H1 (cell line): ENCODE measurements around the gene NENF. TPM values are rescaled to one million over a fixed set of nuclear protein-coding genes. Genes with fewer than 3 reads are reported as not detected.

Source experiments
- CTCF ChIA-PET: fragments of 300-600 bp; sonication (Branson Sonifier 250); formaldehyde crosslinking; loops from one replicate; lab custom pipeline; 2021; ENCODE audit not compliant: partially characterized antibody; lab: Charles Lee
- POLR2A ChIA-PET: fragments of 300-600 bp; sonication (Branson Sonifier 250); formaldehyde crosslinking; loops from one replicate; lab custom pipeline; 2021; ENCODE audit warnings: inconsistent platforms; ENCODE audit not compliant: partially characterized antibody; lab: Charles Lee
- DNase-seq, 2 experiments: peaks; one replicate each; pipeline versions ENCODE4 v3.0.0 to v3.0.0-alpha.2; 2010 to 2022; ENCODE audit warnings: low spot score in 2 of 2, low read depth in 1 of 2, mixed read lengths in 1 of 2
- FAIRE-seq: peaks from 2 replicates; lab custom pipeline; 2011; peaks lifted over from hg19 to GRCh38; lab: Jason Lieb, UNC
- H2AFZ ChIP-seq: 2 replicates; pipeline ENCODE4 v1.8.1; 2012; ENCODE audit warnings: low read length, inconsistent platforms
- H2AK5ac ChIP-seq: 2 replicates; pipeline ENCODE4 v1.6.1; 2013; ENCODE audit warnings: low read depth, low read length
- H2BK120ac ChIP-seq: replicated peaks from 2 replicates; pipeline ENCODE3; 2013; ENCODE audit warnings: low read depth, low read length, inconsistent platforms
- H2BK12ac ChIP-seq: 2 replicates; pipeline ENCODE4 v1.6.1; 2013; ENCODE audit warnings: low read depth, low read length
- H2BK15ac ChIP-seq: 2 replicates; pipeline ENCODE4 v1.6.1; 2013; ENCODE audit warnings: low read length
- H2BK20ac ChIP-seq: 2 replicates; pipeline ENCODE4 v1.6.1; 2013; ENCODE audit warnings: low read length
- H2BK5ac ChIP-seq: 2 replicates; pipeline ENCODE4 v1.6.1; 2013; ENCODE audit warnings: low read depth, low read length
- H3K14ac ChIP-seq: 2 replicates; pipeline ENCODE4 v1.6.1; 2013; ENCODE audit warnings: inconsistent platforms; ENCODE audit not compliant: insufficient read length
- H3K18ac ChIP-seq: 2 replicates; pipeline ENCODE4 v1.6.1; 2013; ENCODE audit warnings: low read length; ENCODE audit errors: extremely low read depth
- H3K23ac ChIP-seq: 2 replicates; pipeline ENCODE4 v1.6.1; 2013; ENCODE audit warnings: inconsistent platforms; ENCODE audit not compliant: insufficient read length
- H3K23me2 ChIP-seq: 2 replicates; pipeline ENCODE4 v1.6.1; 2013; ENCODE audit warnings: low read depth, low read length
- H3K27ac ChIP-seq: 2 replicates; pipeline ENCODE4 v1.6.1; 2011; ENCODE audit warnings: low read depth, low read length, inconsistent platforms
- H3K27me3 ChIP-seq, 4 experiments: replicated peaks in 1 of 4; 1 replicate in 1 of 4; 2 replicates in 3 of 4; pipeline versions ENCODE4 v1.6.1 to v1.8.1; 2011 to 2013; ENCODE audit warnings: low read length in 3 of 4, mild to moderate bottlenecking in 3 of 4, inconsistent platforms in 2 of 4, mixed read lengths in 2 of 4, moderate library complexity in 1 of 4; ENCODE audit not compliant: control insufficient read depth in 3 of 4, insufficient read depth in 3 of 4; ENCODE audit errors: extremely low read depth in 1 of 4
- H3K36me3 ChIP-seq, 4 experiments: 2 replicates each; pipeline versions ENCODE4 v1.6.1 to v1.8.1; 2011 to 2013; ENCODE audit warnings: mild to moderate bottlenecking in 4 of 4, low read length in 3 of 4, moderate library complexity in 2 of 4, control low read depth in 1 of 4, inconsistent platforms in 1 of 4; ENCODE audit not compliant: insufficient read depth in 4 of 4, control insufficient read depth in 2 of 4
- H3K4ac ChIP-seq: replicated peaks from 2 replicates; pipeline ENCODE3; 2013; ENCODE audit warnings: low read length, low read depth, mixed read lengths, inconsistent platforms; ENCODE audit not compliant: insufficient read length
- H3K4me1 ChIP-seq, 4 experiments: replicated peaks in 1 of 4; 1 replicate in 1 of 4; 2 replicates in 3 of 4; pipeline versions ENCODE4 v1.6.1 to v1.8.1; 2011 to 2013; ENCODE audit warnings: low read length in 3 of 4, inconsistent platforms in 2 of 4, mixed read lengths in 1 of 4; ENCODE audit not compliant: insufficient read depth in 4 of 4, control insufficient read depth in 3 of 4
- H3K4me2 ChIP-seq, 2 experiments: 2 replicates each; pipeline versions ENCODE4 v1.6.1 to v1.8.1; 2011 to 2013; ENCODE audit warnings: low read depth in 2 of 2, low read length in 2 of 2, control low read depth in 1 of 2, inconsistent platforms in 1 of 2, mild to moderate bottlenecking in 1 of 2; ENCODE audit not compliant: insufficient read depth in 1 of 2
- H3K4me3 ChIP-seq, 4 experiments: fragments of 200-600, 300-600 bp in 1 of 4; sonication (generic), shearing (Covaris generic), sonication (Bioruptor Twin) in 1 of 4; 2 replicates each; pipeline versions ENCODE4 v1.5.1 to v1.8.1; 2011 to 2016; ENCODE audit warnings: low read length in 4 of 4, low read depth in 3 of 4, control low read depth in 2 of 4, inconsistent platforms in 2 of 4, mild to moderate bottlenecking in 2 of 4, mixed read lengths in 1 of 4, moderate library complexity in 1 of 4; ENCODE audit not compliant: insufficient read depth in 2 of 4; ENCODE audit errors: extremely low read depth in 1 of 4
- H3K56ac ChIP-seq: replicated peaks from 2 replicates; pipeline ENCODE3; 2013; ENCODE audit warnings: low read depth, mild to moderate bottlenecking, mixed read lengths, low read length, inconsistent platforms; ENCODE audit not compliant: insufficient read length
- H3K79me1 ChIP-seq: 2 replicates; pipeline ENCODE4 v1.6.1; 2013; ENCODE audit warnings: low read depth, low read length, control low read depth
- H3K79me2 ChIP-seq, 2 experiments: 2 replicates each; pipeline versions ENCODE4 v1.6.1 to v1.8.1; 2012 to 2013; ENCODE audit warnings: low read length in 2 of 2, mild to moderate bottlenecking in 2 of 2, inconsistent platforms in 1 of 2; ENCODE audit not compliant: insufficient read depth in 2 of 2, control insufficient read depth in 1 of 2
- H3K9ac ChIP-seq, 4 experiments: replicated peaks in 1 of 4; 1 replicate in 1 of 4; 2 replicates in 3 of 4; pipeline versions ENCODE4 v1.6.1 to v1.8.1; 2011 to 2013; ENCODE audit warnings: low read depth in 3 of 4, low read length in 3 of 4, control low read depth in 2 of 4, mild to moderate bottlenecking in 2 of 4, moderate library complexity in 2 of 4, inconsistent platforms in 1 of 4; ENCODE audit errors: extremely low read depth in 1 of 4
- H3K9me3 ChIP-seq, 2 experiments: 2 replicates each; pipeline versions ENCODE4 v1.6.1 to v1.8.1; 2012 to 2013; ENCODE audit warnings: mild to moderate bottlenecking in 2 of 2, moderate library complexity in 2 of 2, control low read depth in 1 of 2, inconsistent platforms in 1 of 2, low read depth in 1 of 2, low read length in 1 of 2, mixed read lengths in 1 of 2; ENCODE audit not compliant: insufficient read depth in 2 of 2
- H4K20me1 ChIP-seq, 2 experiments: replicated peaks in 1 of 2; 2 replicates each; pipeline versions ENCODE3 to v1.8.1; 2011 to 2013; ENCODE audit warnings: inconsistent platforms in 2 of 2, low read length in 2 of 2, mild to moderate bottlenecking in 1 of 2; ENCODE audit not compliant: insufficient read depth in 2 of 2, control insufficient read depth in 1 of 2
- H4K5ac ChIP-seq: 2 replicates; pipeline ENCODE4 v1.6.1; 2013; ENCODE audit warnings: low read length, low read depth, mixed read lengths, inconsistent platforms; ENCODE audit not compliant: insufficient read length
- H4K8ac ChIP-seq: 2 replicates; pipeline ENCODE4 v1.8.0; 2013; ENCODE audit warnings: mild to moderate bottlenecking, moderate library complexity, low read length, inconsistent platforms; ENCODE audit not compliant: insufficient read depth; ENCODE audit errors: extremely low read depth
- H4K91ac ChIP-seq: replicated peaks from 2 replicates; pipeline ENCODE3; 2013; ENCODE audit warnings: low read length, mixed read lengths, inconsistent platforms; ENCODE audit not compliant: insufficient read length
- EGR1 ChIP-seq: IDR thresholded peaks from 2 replicates; pipeline ENCODE4 v1.6.1; 2011; ENCODE audit warnings: low read depth, low read length, borderline replicate concordance
- GABPA ChIP-seq: IDR thresholded peaks from 2 replicates; pipeline ENCODE4 v1.6.1; 2011; ENCODE audit warnings: mild to moderate bottlenecking, low read length, moderate library complexity, borderline replicate concordance; ENCODE audit not compliant: insufficient read depth
- RNF2 ChIP-seq: fragments of 200-900, 300-1000 bp; sonication (generic); IDR thresholded peaks from 2 replicates; pipeline ENCODE4 v1.7.1; 2016; ENCODE audit warnings: borderline replicate concordance, low read depth, mild to moderate bottlenecking, antibody characterized with exemption, low read length; ENCODE audit not compliant: poor library complexity, severe bottlenecking; ENCODE audit errors: missing control alignments
- SP4 ChIP-seq: IDR thresholded peaks from 2 replicates; pipeline ENCODE4 v1.6.1; 2012; ENCODE audit warnings: low read length, inconsistent platforms
- WGBS, 2 experiments: shearing (Covaris generic) in 1 of 2; methylation state at CpG; one replicate each; pipeline versions ENCODE4 v1.1.6 to v1.1.7; 2013 to 2015; ENCODE audit warnings: low lambda C conversion rate in 2 of 2, mixed read lengths in 2 of 2, inconsistent platforms in 1 of 2, low coverage in 1 of 2, missing lambda C conversion rate in 1 of 2; ENCODE audit not compliant: insufficient replicate concordance in 2 of 2, insufficient coverage in 1 of 2, insufficient read length in 1 of 2; ENCODE audit errors: extremely low coverage in 1 of 2, missing lambda C conversion rate in 1 of 2; 5-methylcytosine and 5-hydroxymethylcytosine counted together
- polyA plus RNA-seq, 7 experiments: library from polyadenylated mRNA; depleted of rRNA in 3 of 7; stranded (reverse) in 5 of 7; unstranded in 2 of 7; fragments of >200 nt in 5 of 7; fragments of 200-250 nt in 2 of 7; gene quantifications; 1 replicate in 5 of 7; 2 replicates in 1 of 7; 4 replicates in 1 of 7; pipeline versions ENCODE4 v1.2.1 to v1.2.3, GENCODE V29; 2011 to 2013; ENCODE audit warnings: missing spikeins in 2 of 7, mixed read lengths in 2 of 7
- total RNA-seq: library from RNA; stranded (reverse); fragmentation: NEBNext Ultra II Directional; extraction: Animal tissue kit (Norgen Biotek cat#: 25700); gene quantifications from 2 replicates; pipeline ENCODE4 v1.2.1, GENCODE V29; 2021
- TF ChIP-seq, protein P1 (sequence below): IDR thresholded peaks from 2 replicates; pipeline ENCODE4 v1.6.1; 2012; ENCODE audit warnings: inconsistent platforms

Gene NENF
- total and polyA plus RNA-seq, 2 of the 8 experiments (the other 6 are each of a cell fraction or from before 2014, with no cell fraction given), result 27.0 to 28.0 TPM

DNA sequence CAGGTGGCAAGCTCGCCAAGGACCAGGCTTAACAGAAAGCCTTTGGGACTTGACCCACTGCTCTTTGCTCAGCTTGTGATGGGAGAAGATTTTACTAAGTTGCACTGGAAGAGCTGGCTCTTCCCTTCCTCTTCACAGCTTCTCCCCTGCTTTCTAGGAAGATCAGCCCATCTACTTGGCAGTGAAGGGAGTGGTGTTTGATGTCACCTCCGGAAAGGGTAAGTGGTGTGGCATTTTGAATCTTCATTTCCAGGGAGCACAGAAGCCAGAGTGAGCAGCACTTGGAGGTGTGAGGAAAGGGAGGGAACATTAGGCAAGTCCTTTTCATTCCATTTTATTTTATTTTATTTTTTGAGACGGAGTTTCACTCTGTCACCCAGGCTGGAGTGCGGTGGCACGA lies 9.7 kb downstream of the NENF start:
- H2BK20ac ChIP-seq, result no peak overlapping the region
- H3K36me3 ChIP-seq, result no peaks in the 10 kb centered on the region; a peak in 1 of 8 replicates
- WGBS, 2 experiments, result 86% methylated on average over 5 of the region's 5 CpGs; no CpG with 5 or more reads in 1 of the 2 experiments
- ChIA-PET CTCF (interaction anchor here (0.9 to 6.2 kb wide), 3 partner anchors 14 to 35 kb away, joined by 4 to 48 read pairs (median 5); no protein-coding TSS in a partner anchor), POLR2A (interaction anchor here (0.6 kb wide), 1 partner anchor 335 kb away, joined by 4 read pairs; no protein-coding TSS in a partner anchor)
- H2AFZ ChIP-seq, result no peak overlapping the region
- H3K4ac ChIP-seq, result no peak overlapping the region
- no peaks in the 10 kb centered on the region for H3K79me1 ChIP-seq
- H2AK5ac ChIP-seq, result no peak overlapping the region; the same call in 1 of the 2 replicates
- no peak overlapping the region for H4K91ac ChIP-seq
- no peaks in the 10 kb centered on the region for H3K9me3 ChIP-seq
- no peak overlapping the region for H2BK5ac ChIP-seq
- FAIRE-seq (no peak), DNase-seq (no peak)
- H3K56ac ChIP-seq, result no peak overlapping the region
- H3K23me2 ChIP-seq, result no peaks in the 10 kb centered on the region
- H2BK12ac ChIP-seq, result no peak overlapping the region
- no peak overlapping the region for H2BK120ac ChIP-seq
- H3K14ac ChIP-seq, result no peak overlapping the region
- no peak overlapping the region for H3K27ac ChIP-seq
- no peak overlapping the region for H3K9ac ChIP-seq
- H4K20me1 ChIP-seq, result no peaks in the 10 kb centered on the region
- no peak overlapping the region for H3K4me2 ChIP-seq
- no peak overlapping the region for H3K4me3 ChIP-seq
- H4K8ac ChIP-seq, result no peak overlapping the region
- TF ChIP-seq EGR1 (no peak), GABPA (no peak), RNF2 (no peak), SP4 (no peak)
- TF ChIP-seq, protein P1, sequence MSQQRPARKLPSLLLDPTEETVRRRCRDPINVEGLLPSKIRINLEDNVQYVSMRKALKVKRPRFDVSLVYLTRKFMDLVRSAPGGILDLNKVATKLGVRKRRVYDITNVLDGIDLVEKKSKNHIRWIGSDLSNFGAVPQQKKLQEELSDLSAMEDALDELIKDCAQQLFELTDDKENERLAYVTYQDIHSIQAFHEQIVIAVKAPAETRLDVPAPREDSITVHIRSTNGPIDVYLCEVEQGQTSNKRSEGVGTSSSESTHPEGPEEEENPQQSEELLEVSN, result no peak
- no peaks in the 10 kb centered on the region for H3K27me3 ChIP-seq
- no peaks in the 10 kb centered on the region for H3K79me2 ChIP-seq
- no peak overlapping the region for H4K5ac ChIP-seq
- H3K18ac ChIP-seq, result no peak overlapping the region
- H2BK15ac ChIP-seq, result no peak overlapping the region
- no peak overlapping the region for H3K23ac ChIP-seq
- H3K4me1 ChIP-seq, result no peaks in the 10 kb centered on the region
